ENCODE measurements around the gene LST1. TPM values are rescaled to one million over a fixed set of nuclear protein-coding genes. Genes with fewer than 3 reads are reported as not detected.

LST1 gene
- not detected in 2 replicates for total RNA-seq

DNA sequence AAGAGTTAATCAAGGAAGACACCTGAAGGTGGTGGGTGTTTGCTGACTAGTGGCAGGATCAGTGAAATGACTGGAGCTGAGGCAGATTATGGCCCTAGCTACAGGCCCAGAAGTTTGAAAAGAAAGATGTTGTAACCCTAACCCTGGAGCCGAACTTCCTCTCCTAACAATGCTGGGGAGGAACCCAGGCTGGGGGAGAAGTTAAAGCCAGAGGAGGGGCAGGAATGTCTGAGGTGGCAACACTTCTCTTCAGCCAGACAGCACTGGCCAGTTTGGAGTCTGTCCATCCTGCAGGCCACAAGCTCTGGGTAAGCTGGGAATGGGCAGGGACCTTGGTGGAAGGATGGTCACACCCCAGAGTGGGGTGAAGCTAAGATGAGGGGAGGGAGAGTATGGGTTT is at the start of gene LST1:
Gene LST1 (plus strand): TSS at position 270 of the 400 bp plus-strand sequence. CDS start 1,023 bp downstream, outside the sequence.

DNA sequence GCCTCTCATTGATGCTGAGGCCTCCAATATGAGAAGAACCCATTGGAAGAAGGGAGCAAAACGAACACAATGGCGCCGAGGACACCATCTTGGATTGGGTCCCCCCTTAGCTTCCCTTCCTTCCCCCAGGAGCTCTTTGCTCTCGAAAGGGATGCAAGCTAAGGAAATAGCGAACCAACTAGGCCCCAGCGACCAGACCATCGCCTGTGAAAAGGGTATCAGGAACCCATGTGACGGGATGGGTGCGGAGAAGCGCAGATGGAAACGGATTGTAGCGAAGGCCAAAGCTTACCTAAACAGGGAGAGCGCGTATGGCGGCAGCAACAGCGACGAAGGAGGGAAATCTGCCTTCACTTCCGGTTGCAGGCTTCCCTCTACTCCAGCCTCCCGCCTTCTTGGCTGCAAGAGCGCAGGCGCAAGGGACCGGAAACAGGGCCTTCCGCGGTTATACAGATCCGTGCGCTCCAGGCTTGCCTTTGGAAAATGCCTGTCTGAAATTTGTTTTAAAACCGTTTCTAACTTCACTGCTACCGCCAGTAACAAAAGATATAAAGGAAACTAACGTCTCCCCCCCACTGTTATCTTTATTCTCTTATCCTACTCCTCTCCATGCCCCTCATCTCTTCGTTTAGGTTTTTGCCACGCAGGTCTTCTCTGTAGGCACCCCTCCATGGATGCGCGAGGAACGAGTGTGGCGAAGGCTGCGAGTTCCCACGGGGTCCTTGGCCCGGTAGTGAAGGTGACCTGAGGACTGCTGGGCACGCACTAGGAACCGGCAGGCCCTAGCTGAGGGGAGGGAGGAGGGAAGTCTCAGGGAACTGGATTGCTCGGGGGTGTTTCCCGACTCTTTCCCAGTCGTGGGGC is 44.2 kb upstream of the LST1 start, which contains the start of gene DDX39B:
Gene DDX39B (minus strand): TSS at position 346 of the 864 bp plus-strand sequence. CDS start 1,471 bp downstream, outside the sequence.

DNA sequence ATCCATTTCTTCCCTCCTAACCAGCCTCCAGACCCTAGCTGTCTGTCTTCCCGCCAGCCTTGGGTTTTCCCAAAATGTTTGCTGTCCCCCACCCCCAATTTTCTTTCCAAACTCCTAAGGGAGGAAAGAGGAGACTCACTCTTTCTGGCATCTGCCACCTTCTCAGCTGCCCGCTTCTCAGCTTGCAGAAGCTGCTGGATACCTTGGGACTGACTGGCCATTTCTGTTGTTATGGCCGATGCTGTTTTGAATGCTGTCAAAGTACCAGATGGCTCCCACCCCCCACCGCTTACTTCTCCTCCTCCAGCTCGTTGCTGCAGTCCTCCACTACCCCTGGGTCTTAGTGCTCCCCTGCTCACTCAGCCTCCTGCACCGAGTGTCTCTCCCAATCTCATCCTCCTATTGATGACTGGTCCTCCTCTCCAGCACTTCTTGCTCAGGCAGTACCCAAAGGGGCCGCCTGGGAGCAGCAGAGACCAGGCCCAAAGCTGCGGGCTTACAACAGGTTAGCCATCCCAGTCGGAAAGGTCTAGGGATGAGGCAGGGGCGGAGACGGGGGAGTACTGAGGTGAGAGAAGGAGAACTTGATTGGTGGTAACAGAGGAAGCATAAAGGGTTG is 39.6 kb upstream of the LST1 start, which contains the start of gene ATP6V1G2:
Gene ATP6V1G2 (minus strand): TSS at position 270 of the 619 bp plus-strand sequence. CDS start 49 bp downstream, at position 221.

DNA sequence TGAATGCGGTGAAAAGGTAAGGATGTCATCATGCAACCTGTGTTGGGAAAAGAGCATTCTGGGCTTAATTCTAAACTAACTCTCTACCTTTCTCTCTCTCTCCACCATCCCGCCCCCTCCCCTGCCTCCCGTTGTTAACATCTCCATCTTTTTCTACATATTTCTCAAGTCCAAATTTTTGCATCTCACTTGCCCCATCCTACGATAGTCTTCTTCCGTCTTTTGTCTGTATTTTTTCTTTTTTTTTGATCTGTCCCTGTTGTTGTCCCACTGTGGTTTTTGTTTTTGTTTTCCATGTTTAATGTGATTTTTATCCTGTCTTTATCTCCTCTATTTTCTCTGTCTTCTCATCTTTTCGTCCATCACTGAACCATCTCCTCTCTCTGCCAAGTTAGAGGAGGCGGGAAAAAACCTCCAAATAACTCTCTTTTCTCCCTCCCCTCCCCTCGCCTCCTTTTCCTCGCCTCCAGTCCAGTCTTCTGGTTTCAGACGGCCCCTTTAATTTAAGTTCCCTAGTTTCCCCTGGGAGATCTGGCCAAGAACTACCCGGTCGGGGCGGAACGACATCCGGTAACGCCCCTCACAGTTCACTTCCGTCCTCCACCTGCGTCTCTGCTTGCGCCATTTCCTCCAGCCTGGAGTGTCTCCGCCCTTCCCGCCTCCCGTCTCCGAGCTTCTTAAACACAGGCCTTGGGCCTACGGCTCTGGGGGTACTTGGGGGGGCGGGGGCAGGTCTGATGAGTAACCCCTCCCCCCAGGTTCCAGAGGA is 38.9 kb upstream of the LST1 start, which contains the start of gene NFKBIL1:
Gene NFKBIL1 (plus strand): TSS at position 651 of the 769 bp plus-strand sequence. CDS start 87 bp downstream, at position 738.

DNA sequence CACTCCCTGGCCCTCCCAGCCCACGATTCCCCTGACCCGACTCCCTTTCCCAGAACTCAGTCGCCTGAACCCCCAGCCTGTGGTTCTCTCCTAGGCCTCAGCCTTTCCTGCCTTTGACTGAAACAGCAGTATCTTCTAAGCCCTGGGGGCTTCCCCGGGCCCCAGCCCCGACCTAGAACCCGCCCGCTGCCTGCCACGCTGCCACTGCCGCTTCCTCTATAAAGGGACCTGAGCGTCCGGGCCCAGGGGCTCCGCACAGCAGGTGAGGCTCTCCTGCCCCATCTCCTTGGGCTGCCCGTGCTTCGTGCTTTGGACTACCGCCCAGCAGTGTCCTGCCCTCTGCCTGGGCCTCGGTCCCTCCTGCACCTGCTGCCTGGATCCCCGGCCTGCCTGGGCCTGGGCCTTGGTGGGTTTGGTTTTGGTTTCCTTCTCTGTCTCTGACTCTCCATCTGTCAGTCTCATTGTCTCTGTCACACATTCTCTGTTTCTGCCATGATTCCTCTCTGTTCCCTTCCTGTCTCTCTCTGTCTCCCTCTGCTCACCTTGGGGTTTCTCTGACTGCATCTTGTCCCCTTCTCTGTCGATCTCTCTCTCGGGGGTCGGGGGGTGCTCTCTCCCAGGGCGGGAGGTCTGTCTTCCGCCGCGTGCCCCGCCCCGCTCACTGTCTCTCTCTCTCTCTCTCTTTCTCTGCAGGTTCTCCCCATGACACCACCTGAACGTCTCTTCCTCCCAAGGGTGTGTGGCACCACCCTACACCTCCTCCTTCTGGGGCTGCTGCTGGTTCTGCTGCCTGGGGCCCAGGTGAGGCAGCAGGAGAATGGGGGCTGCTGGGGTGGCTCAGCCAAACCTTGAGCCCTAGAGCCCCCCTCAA is 13.8 kb upstream of the LST1 start, which contains the start of gene LTA:
Gene LTA (plus strand): TSS at position 249 of the 871 bp plus-strand sequence. CDS start 454 bp downstream, at position 703.

DNA sequence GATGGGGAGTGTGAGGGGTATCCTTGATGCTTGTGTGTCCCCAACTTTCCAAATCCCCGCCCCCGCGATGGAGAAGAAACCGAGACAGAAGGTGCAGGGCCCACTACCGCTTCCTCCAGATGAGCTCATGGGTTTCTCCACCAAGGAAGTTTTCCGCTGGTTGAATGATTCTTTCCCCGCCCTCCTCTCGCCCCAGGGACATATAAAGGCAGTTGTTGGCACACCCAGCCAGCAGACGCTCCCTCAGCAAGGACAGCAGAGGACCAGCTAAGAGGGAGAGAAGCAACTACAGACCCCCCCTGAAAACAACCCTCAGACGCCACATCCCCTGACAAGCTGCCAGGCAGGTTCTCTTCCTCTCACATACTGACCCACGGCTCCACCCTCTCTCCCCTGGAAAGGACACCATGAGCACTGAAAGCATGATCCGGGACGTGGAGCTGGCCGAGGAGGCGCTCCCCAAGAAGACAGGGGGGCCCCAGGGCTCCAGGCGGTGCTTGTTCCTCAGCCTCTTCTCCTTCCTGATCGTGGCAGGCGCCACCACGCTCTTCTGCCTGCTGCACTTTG is 10.7 kb upstream of the LST1 start, which contains the start of gene TNF:
Gene TNF (plus strand): TSS at position 231 of the 567 bp plus-strand sequence. CDS start 177 bp downstream, at position 408.

DNA sequence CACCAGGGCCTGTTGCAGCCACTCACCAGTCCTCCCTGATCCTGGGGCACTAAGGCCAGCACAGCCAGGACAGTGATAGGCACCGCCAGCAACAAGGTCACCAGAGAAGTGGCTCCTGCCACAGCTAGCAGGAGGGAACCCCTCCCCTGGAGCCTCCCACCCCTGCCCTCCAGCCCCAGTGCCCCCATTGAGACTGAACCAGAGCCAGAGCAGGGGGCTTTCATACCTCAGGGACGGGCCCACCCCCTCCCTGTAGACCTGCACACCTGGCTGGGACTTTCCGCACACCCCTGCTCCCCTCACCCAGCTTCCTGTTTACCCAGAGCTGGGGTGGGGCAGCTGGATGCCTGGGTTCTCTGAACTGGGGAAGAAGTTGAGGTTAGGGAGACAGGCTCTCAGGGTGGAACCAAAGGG is 3.8 kb upstream of the LST1 start, which contains the start of gene LTB:
Gene LTB (minus strand): TSS at position 195 of the 414 bp plus-strand sequence. CDS start 7 bp downstream, at position 188.

DNA sequence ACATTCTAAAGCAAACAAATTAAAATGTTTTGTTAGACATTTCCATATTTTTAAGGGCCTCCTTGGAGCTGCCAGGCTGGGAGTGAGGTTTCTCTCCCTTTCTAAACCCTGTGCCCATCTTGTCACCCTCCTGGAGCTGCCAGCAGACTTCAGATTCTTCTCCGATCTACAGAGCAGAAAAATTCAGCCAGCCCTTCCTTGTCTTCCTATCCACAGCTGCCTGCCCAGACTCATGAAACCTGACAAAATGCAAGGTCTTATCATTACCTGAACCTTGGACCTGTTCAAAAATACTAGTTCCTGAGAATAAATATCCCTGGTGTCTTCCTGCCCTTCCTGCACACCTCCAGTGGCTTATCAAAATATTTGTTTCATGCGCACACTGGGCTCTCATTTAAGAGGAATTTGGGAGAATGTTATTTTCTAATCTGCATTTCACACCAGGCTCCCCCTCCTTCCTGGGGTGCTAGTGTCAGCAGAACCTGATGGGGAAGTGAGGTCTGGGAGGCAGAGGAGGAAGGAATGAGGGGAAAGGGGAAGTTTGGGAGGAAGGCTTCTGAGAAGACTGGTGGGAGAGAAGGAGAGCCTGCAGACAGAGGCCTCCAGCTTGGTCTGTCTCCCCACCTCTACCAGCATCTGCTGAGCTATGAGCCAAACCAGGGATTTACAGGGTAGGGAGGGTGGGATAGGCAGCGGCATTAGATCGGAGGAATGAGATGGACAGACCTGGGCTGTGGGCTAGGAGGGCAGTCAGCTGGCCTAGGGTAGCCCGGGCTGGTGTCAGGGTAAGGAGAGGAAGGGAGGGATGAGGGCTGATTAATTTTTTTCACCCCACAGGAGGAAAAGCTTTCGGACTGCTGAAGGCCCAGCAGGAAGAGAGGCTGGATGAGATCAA is 28.9 kb downstream of the LST1 start, which contains the start of gene AIF1:
Gene AIF1 (plus strand): TSS at position 551 of the 895 bp plus-strand sequence. CDS start 96 bp downstream, at position 647.

DNA sequence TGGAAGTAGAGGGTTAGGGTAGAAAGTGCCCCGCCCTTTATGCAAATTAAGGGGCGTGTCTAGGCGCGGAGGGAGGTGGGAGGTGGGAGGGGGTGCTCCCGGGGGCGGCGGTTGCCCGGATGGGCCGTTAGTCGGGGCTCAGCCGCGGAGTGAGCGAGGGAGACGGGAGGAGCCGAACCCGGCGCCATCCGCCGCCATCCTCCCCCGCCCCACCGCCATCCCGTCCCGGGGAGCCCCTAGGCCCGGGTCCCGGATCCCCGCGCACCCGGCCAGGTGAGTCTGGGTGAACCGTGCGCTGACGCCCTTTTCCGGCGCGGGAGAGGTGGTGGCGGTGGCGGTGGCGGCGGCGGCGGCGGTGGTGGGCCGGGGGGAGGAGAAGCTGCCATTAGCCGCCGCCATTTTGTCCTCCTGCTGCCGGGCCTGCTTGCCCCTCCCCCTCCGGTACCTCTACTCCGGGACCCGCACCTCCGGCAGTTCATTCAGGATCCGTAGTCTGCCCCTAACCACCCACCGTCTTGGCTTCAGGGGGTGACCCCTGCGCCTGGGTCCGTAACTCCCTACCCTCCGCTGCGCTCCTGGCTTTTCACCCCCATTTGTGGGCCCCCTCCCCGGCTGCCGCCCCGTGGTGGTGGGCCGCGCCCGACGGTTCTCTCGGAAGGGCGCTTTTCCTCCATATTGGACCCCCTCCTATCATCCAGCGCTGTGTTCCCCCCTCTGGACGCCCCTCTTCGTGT is 34.7 kb downstream of the LST1 start, which contains the start of gene PRRC2A:
Gene PRRC2A (plus strand): TSS at position 130 of the 734 bp plus-strand sequence. CDS start 2,075 bp downstream, outside the sequence.

Small RNAs within 50 kb of the gene (small RNA-seq; reads per million reads assigned to genes)
- gene MIR6832 (0.14 reads per million), gene SNORA38 (122 reads per million, percentile 99 among the genes with 10 or more reads in this experiment), gene SNORD117 (719 reads per million, percentile 99 among the genes with 10 or more reads in this experiment), gene SNORD84 (not detected), gene UQCRHP1 (not detected)

Other genes with a start within 250 kb of the LST1 start
- gene HLA-B, start 229.1 kb upstream of the LST1 start, total RNA-seq, result 103 and 228 TPM in 2 replicates
- 27.6 and 37.5 TPM in 2 replicates for gene MICA, start 182.7 kb upstream of the LST1 start, total RNA-seq
- 10.7 and 11.1 TPM in 2 replicates for gene MICB, start 88.1 kb upstream of the LST1 start, total RNA-seq
- gene MCCD1, start 57.3 kb upstream of the LST1 start, total RNA-seq, result not detected in 2 replicates
- gene DDX39B, start 44.3 kb upstream of the LST1 start, total RNA-seq, result 448 and 514 TPM in 2 replicates
- 1.8 TPM in 2 replicates for gene ATP6V1G2, start 39.7 kb upstream of the LST1 start, total RNA-seq
- 22.3 and 29.0 TPM in 2 replicates for gene NFKBIL1, start 38.7 kb upstream of the LST1 start, total RNA-seq
- gene LTA, start 14.0 kb upstream of the LST1 start, total RNA-seq, result not detected in 2 replicates
- gene TNF, start 10.7 kb upstream of the LST1 start, total RNA-seq, result not detected in 2 replicates
- gene LTB, start 3.9 kb upstream of the LST1 start, total RNA-seq, result not detected in 2 replicates
- not detected in 2 replicates for gene NCR3, start 6.7 kb downstream of the LST1 start, total RNA-seq
- not detected in 2 replicates for gene AIF1, start 29.0 kb downstream of the LST1 start, total RNA-seq
- 54.7 and 90.9 TPM in 2 replicates for gene PRRC2A, start 34.4 kb downstream of the LST1 start, total RNA-seq
- 145 and 182 TPM in 2 replicates for gene BAG6, start 66.4 kb downstream of the LST1 start, total RNA-seq
- 0.59 and 1.1 TPM in 2 replicates for gene APOM, start 69.6 kb downstream of the LST1 start, total RNA-seq
- gene C6orf47, start 74.5 kb downstream of the LST1 start, total RNA-seq, result 12.5 and 15.8 TPM in 2 replicates
- gene GPANK1, start 78.7 kb downstream of the LST1 start, total RNA-seq, result 24.3 and 26.4 TPM in 2 replicates
- gene CSNK2B, start 79.8 kb downstream of the LST1 start, total RNA-seq, result 130 and 189 TPM in 2 replicates
- 3.3 and 4.3 TPM in 2 replicates for gene LY6G5B, start 83.7 kb downstream of the LST1 start, total RNA-seq
- gene LY6G5C, start 94.8 kb downstream of the LST1 start, total RNA-seq, result 0.37 and 0.39 TPM in 2 replicates
- gene ABHD16A, start 117.0 kb downstream of the LST1 start, total RNA-seq, result 29.4 and 34.0 TPM in 2 replicates
- gene LY6G6F, start 120.6 kb downstream of the LST1 start, total RNA-seq, result not detected in 2 replicates
- gene LY6G6D, start 129.1 kb downstream of the LST1 start, total RNA-seq, result not detected in 2 replicates
- not detected in 2 replicates for gene LY6G6C, start 135.5 kb downstream of the LST1 start, total RNA-seq
- not detected in 2 replicates for gene MPIG6B, start 137.1 kb downstream of the LST1 start, total RNA-seq
- gene DDAH2, start 143.0 kb downstream of the LST1 start, total RNA-seq, result 22.7 and 32.0 TPM in 2 replicates
- gene CLIC1, start 150.3 kb downstream of the LST1 start, total RNA-seq, result 927 and 1,210 TPM in 2 replicates
- 16.9 and 29.1 TPM in 2 replicates for gene MSH5, start 153.7 kb downstream of the LST1 start, total RNA-seq
- 0.59 and 1.1 TPM in 2 replicates for gene SAPCD1, start 176.4 kb downstream of the LST1 start, total RNA-seq
- under 0.01 and 0.98 TPM in 2 replicates for gene VWA7, start 191.1 kb downstream of the LST1 start, total RNA-seq
- gene VARS1, start 209.5 kb downstream of the LST1 start, total RNA-seq, result 88.6 and 117 TPM in 2 replicates
- gene LSM2, start 220.7 kb downstream of the LST1 start, total RNA-seq, result 37.1 and 48.9 TPM in 2 replicates
- 0.37 and 0.39 TPM in 2 replicates for gene HSPA1L, start 229.0 kb downstream of the LST1 start, total RNA-seq
- 35.6 and 53.8 TPM in 2 replicates for gene HSPA1A, start 229.3 kb downstream of the LST1 start, total RNA-seq
- 77.8 and 79.0 TPM in 2 replicates for gene HSPA1B, start 241.5 kb downstream of the LST1 start, total RNA-seq